HCT116 (cell line): ENCODE measurements around the gene ROR2. TPM values are rescaled to one million over a fixed set of nuclear protein-coding genes. Genes with fewer than 3 reads are reported as not detected.

ENCODE experiments used
- ATAC-seq: fragments of 200-7000 bp; cut with Tn5 transposase; 2 replicates; pipeline ENCODE4 v1.9.1; 2020; ENCODE audit warnings: mild to moderate bottlenecking, moderate library complexity
- BruUV-seq: library from RNA; stranded (reverse); fragments of 400-500 nt; replicated peaks from 2 replicates; lab custom pipeline; 2021; lab: Mats Ljungman, UMichigan
- CTCF ChIA-PET: fragments of 300-600 bp; sonication (Branson Sonifier 250); formaldehyde crosslinking; loops from one replicate; lab custom pipeline; 2021; ENCODE audit warnings: antibody characterized with exemption; lab: Charles Lee
- POLR2A ChIA-PET: fragments of 300-600, 350-600 bp; sonication (Branson Sonifier 250); formaldehyde crosslinking; loops from one replicate; lab custom pipeline; 2021; ENCODE audit warnings: antibody characterized with exemption; lab: Charles Lee
- RAD21 ChIA-PET, 2 experiments: fragments of 300-600 bp; sonication (Branson Sonifier 250); formaldehyde crosslinking; loops; one replicate each; lab custom pipeline; 2023; ENCODE audit warnings: low total read pairs in 2 of 2; ENCODE audit not compliant: uncharacterized antibody in 2 of 2, unreplicated experiment in 2 of 2, low non-redundant PET in 1 of 2; lab: Charles Lee
- DNase-seq: peaks from one replicate; pipeline ENCODE4 v3.0.0-alpha.2; 2010; ENCODE audit warnings: low read depth, low spot score
- H2AFZ ChIP-seq: fragments of 200-600 bp; shearing (Covaris generic), sonication (generic); 2 replicates; pipeline ENCODE4 v1.6.1; 2017; ENCODE audit warnings: low read depth, mixed run types, mixed read lengths, antibody characterized with exemption, low read length; ENCODE audit not compliant: poor library complexity, severe bottlenecking
- H3K27ac ChIP-seq: 2 replicates; pipeline ENCODE4 v1.5.1; 2012; ENCODE audit warnings: low read depth, low read length
- H3K27me3 ChIP-seq: fragments of 200-600 bp; sonication (generic); 2 replicates; pipeline ENCODE4 v1.6.1; 2016; ENCODE audit warnings: mixed run types, low read length, mixed read lengths; ENCODE audit not compliant: insufficient read depth
- H3K36me3 ChIP-seq, 2 experiments: fragments of 200-500 bp in 1 of 2; fragments of 200-600 bp in 1 of 2; sonication (Bioruptor generic) in 1 of 2; sonication (generic) in 1 of 2; 2 replicates each; pipeline versions ENCODE4 v1.5.1 to v1.6.1; 2014 to 2016; ENCODE audit warnings: low read length in 2 of 2, inconsistent platforms in 1 of 2, mixed read lengths in 1 of 2, mixed run types in 1 of 2; ENCODE audit not compliant: insufficient read depth in 2 of 2, control insufficient read depth in 1 of 2
- H3K4me1 ChIP-seq, 2 experiments: fragments of 200-600 bp in 1 of 2; sonication (generic) in 1 of 2; 2 replicates each; pipeline versions ENCODE4 v1.5.1 to v1.6.1; 2012 to 2017; ENCODE audit warnings: low read length in 2 of 2, inconsistent platforms in 1 of 2, mild to moderate bottlenecking in 1 of 2, mixed read lengths in 1 of 2, mixed run types in 1 of 2, moderate library complexity in 1 of 2; ENCODE audit not compliant: insufficient read depth in 2 of 2, control insufficient read depth in 1 of 2
- H3K4me2 ChIP-seq: fragments of 200-600 bp; sonication (generic); 2 replicates; pipeline ENCODE4 v1.6.1; 2017; ENCODE audit warnings: mixed run types, low read length, mixed read lengths
- H3K4me3 ChIP-seq, 2 experiments: fragments of 200-600 bp in 1 of 2; sonication (generic) in 1 of 2; replicated peaks in 1 of 2; 2 replicates each; pipeline ENCODE4 v1.5.1; 2011 to 2016; ENCODE audit warnings: low read length in 2 of 2, control low read depth in 1 of 2, low read depth in 1 of 2, mild to moderate bottlenecking in 1 of 2, mixed read lengths in 1 of 2, mixed run types in 1 of 2
- H3K79me2 ChIP-seq: fragments of 200-600 bp; sonication (generic); 2 replicates; pipeline ENCODE4 v1.6.1; 2017; ENCODE audit warnings: mild to moderate bottlenecking, mixed run types, low read length, moderate library complexity, mixed read lengths; ENCODE audit not compliant: insufficient read depth
- H3K9ac ChIP-seq: fragments of 200-600 bp; sonication (generic); 2 replicates; pipeline ENCODE4 v1.6.1; 2016; ENCODE audit warnings: low read length, mixed read lengths
- H3K9me2 ChIP-seq: fragments of 200-600 bp; sonication (generic), shearing (Covaris generic); 2 replicates; pipeline ENCODE4 v1.6.1; 2017; ENCODE audit warnings: mixed run types, mild to moderate bottlenecking, moderate library complexity; ENCODE audit not compliant: insufficient read depth
- H3K9me3 ChIP-seq, 2 experiments: fragments of 200-500 bp in 1 of 2; fragments of 200-600 bp in 1 of 2; sonication (Bioruptor generic) in 1 of 2; sonication (generic) in 1 of 2; 2 replicates each; pipeline ENCODE4 v1.6.1; 2014 to 2017; ENCODE audit warnings: low read length in 2 of 2, mixed read lengths in 2 of 2, inconsistent platforms in 1 of 2, low read depth in 1 of 2, mild to moderate bottlenecking in 1 of 2, mixed run types in 1 of 2, moderate library complexity in 1 of 2; ENCODE audit not compliant: control insufficient read depth in 1 of 2, insufficient read depth in 1 of 2
- H4K20me1 ChIP-seq: fragments of 200-600 bp; sonication (generic), shearing (Covaris generic); 2 replicates; pipeline ENCODE4 v1.6.1; 2017; ENCODE audit warnings: mixed run types, mild to moderate bottlenecking, moderate library complexity; ENCODE audit not compliant: insufficient read depth
- CBX3 ChIP-seq: IDR thresholded peaks from 2 replicates; pipeline ENCODE4 v1.6.1; 2012; ENCODE audit warnings: low read depth
- CEBPB ChIP-seq: IDR thresholded peaks from 2 replicates; pipeline ENCODE4 v1.6.1; 2012; ENCODE audit warnings: low read depth
- EGR1 ChIP-seq: IDR thresholded peaks from 2 replicates; pipeline ENCODE4 v1.6.1; 2012; ENCODE audit warnings: low read depth
- ELF1 ChIP-seq: IDR thresholded peaks from 2 replicates; pipeline ENCODE4 v1.6.1; 2012; ENCODE audit warnings: low read depth, borderline replicate concordance
- EZH2phosphoT487 ChIP-seq: fragments of 200-600 bp; IDR thresholded peaks from 2 replicates; pipeline ENCODE4 v1.6.1; 2018; ENCODE audit warnings: antibody characterized with exemption, borderline replicate concordance
- RAD21 ChIP-seq: IDR thresholded peaks from 2 replicates; pipeline ENCODE4 v1.6.1; 2012; ENCODE audit warnings: low read depth, mild to moderate bottlenecking
- SP1 ChIP-seq: IDR thresholded peaks from 2 replicates; pipeline ENCODE4 v1.6.1; 2012; ENCODE audit warnings: low read depth
- SRF ChIP-seq: IDR thresholded peaks from 2 replicates; pipeline ENCODE4 v1.6.1; 2012; ENCODE audit warnings: low read depth
- TCF7L2 ChIP-seq: IDR thresholded peaks from 2 replicates; pipeline ENCODE4 v1.7.0; 2011; ENCODE audit warnings: borderline replicate concordance, inconsistent platforms; ENCODE audit not compliant: insufficient read depth, insufficient read length; ENCODE audit errors: extremely low read depth
- ZFX ChIP-seq: fragments of 450-650 bp; IDR thresholded peaks from 2 replicates; pipeline ENCODE4 v1.6.1; 2017
- intact Hi-C: fragments of 100-400 bp; cut with micrococcal nuclease; formaldehyde crosslinking; loops from 2 replicates; pipeline ENCODE4 v1.10.0; 2022
- total RNA-seq: library from RNA; stranded (reverse); gene quantifications from one replicate; pipeline ENCODE4 v1.2.1, GENCODE V29; 2021; ENCODE audit not compliant: unreplicated experiment
- TF ChIP-seq, protein P1 (sequence below): IDR thresholded peaks from 2 replicates; pipeline ENCODE4 v1.6.1; 2012
- TF ChIP-seq, protein P2 (sequence below): IDR thresholded peaks from 2 replicates; pipeline ENCODE4 v1.6.1; 2011; ENCODE audit warnings: mild to moderate bottlenecking, low read length, moderate library complexity; ENCODE audit not compliant: insufficient replicate concordance; ENCODE audit errors: extremely low read depth
- TF ChIP-seq, protein P3 (sequence below): IDR thresholded peaks from 2 replicates; pipeline ENCODE4 v1.6.1; 2012

The ROR2 gene
- total RNA-seq, 1 experiment from 2014 or later: 15.7 TPM

GRCh38 chr9:91920630-91921350 lies 29.2 kb downstream of the ROR2 start (continued):
- TF ChIP-seq, protein P1, sequence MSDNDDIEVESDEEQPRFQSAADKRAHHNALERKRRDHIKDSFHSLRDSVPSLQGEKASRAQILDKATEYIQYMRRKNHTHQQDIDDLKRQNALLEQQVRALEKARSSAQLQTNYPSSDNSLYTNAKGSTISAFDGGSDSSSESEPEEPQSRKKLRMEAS: no peak
- TF ChIP-seq CBX3 (no peak), SRF (no peak), CEBPB (no peak), TCF7L2 (no peak)
- TF ChIP-seq, protein P2, sequence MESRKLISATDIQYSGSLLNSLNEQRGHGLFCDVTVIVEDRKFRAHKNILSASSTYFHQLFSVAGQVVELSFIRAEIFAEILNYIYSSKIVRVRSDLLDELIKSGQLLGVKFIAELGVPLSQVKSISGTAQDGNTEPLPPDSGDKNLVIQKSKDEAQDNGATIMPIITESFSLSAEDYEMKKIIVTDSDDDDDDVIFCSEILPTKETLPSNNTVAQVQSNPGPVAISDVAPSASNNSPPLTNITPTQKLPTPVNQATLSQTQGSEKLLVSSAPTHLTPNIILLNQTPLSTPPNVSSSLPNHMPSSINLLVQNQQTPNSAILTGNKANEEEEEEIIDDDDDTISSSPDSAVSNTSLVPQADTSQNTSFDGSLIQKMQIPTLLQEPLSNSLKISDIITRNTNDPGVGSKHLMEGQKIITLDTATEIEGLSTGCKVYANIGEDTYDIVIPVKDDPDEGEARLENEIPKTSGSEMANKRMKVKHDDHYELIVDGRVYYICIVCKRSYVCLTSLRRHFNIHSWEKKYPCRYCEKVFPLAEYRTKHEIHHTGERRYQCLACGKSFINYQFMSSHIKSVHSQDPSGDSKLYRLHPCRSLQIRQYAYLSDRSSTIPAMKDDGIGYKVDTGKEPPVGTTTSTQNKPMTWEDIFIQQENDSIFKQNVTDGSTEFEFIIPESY: no peak
- TF ChIP-seq, all 23 proteins: peak for 0

- no peaks in the 10 kb centered on the region for H3K27me3 ChIP-seq
- H3K4me2 ChIP-seq: no peak overlapping the region
- ChIA-PET CTCF (no interaction called here), RAD21 (no interaction called here), POLR2A (no interaction called here)
- no peak overlapping the region for H3K4me3 ChIP-seq
- no peaks in the 10 kb centered on the region for H3K9me2 ChIP-seq
- TF ChIP-seq, protein P2: no peak
- TF ChIP-seq SP1 (no peak), TCF7L2 (no peak), RAD21 (no peak), CBX3 (no peak), EZH2phosphoT487 (no peak), ELF1 (no peak), ZFX (no peak), EGR1 (no peak)
- TF ChIP-seq, protein P1: no peak
- TF ChIP-seq, protein P3, sequence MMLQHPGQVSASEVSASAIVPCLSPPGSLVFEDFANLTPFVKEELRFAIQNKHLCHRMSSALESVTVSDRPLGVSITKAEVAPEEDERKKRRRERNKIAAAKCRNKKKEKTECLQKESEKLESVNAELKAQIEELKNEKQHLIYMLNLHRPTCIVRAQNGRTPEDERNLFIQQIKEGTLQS: no peak
- no peaks in the 10 kb centered on the region for H4K20me1 ChIP-seq
- ATAC-seq (no peak), DNase-seq (no peak)
- no peak overlapping the region for H3K27ac ChIP-seq
- no peaks in the 10 kb centered on the region; a peak in 1 of 4 replicates for H3K36me3 ChIP-seq
- no peak overlapping the region for H2AFZ ChIP-seq
- intact Hi-C loops: no loop called here
- no peaks in the 10 kb centered on the region for H3K9me3 ChIP-seq
- peaks cover 24% of the 10 kb centered on the region; the same call in 1 of the 2 replicates for H3K79me2 ChIP-seq
- no peak overlapping the region for H3K9ac ChIP-seq
- no peaks in the 10 kb centered on the region for H3K4me1 ChIP-seq
- BruUV-seq: no TSS peak
These were observed 30.4 kb downstream of the ROR2 start for GRCh38 chr9:91919621-91920020.
